HG03378 (cell line): ENCODE data around the gene GFOD1.

ENCODE experiments used
- ATAC-seq: cut with Tn5 transposase; IDR thresholded peaks from one replicate; pipeline ENCODE4 v1.9.1; 2021; ENCODE audit warnings: mild to moderate bottlenecking, moderate library complexity; ENCODE audit not compliant: unreplicated experiment

The GFOD1 gene

GRCh38 chr6:13427801-13428582 is 59.4 kb downstream of the GFOD1 start:
- ATAC-seq: peak; percentile 66

- peak; percentile 26 for ATAC-seq
These were observed 60.1 kb downstream of the GFOD1 start for GRCh38 chr6:13427316-13427715.

DNA sequence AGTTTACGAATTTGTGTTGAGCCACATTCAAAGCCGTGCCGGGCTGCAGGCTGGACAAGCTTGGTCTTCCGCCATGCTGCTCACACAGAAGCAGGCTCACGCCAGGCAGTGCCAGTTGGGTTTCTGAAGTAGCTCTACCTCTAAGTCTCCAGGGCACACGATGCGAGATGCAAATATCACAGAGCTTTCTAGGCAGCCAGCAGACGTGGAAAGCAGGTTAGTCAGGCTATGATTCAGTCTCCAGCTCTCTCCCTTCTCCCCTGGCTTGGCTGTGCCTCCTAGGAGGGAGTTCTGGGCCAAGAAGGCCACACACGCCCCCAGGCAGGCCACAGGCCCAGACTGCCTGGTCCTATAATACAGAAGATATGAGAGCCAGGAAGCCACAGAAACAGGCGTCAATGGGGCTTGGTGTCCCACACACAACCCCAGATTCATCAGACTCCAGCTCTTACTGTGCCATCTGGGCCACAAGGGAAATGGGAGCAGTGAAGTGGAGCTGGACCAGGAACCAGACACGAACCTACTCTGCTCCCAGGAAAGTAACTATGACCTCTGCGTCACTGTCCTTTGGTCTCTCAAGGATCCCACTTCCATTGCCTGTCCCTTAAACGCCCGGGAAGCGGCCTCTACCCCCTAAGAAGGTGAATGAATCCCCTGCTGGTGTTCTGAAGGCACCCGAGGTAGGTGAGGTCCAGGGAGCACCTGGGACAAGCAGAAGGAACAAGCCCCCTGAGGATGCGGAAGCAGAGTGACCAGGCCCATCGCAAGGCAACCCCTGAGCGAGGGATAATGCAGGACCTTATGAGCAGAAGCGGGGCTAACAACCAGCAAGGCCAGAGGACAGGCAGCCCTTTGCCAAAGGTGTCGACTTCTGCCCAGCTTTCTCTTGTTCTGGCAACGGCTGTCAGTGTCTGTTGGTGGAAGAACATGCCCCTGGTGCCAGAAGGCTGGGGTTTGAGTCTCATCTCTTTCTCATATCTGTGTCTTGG is 61.2 kb downstream of the GFOD1 start:
- ATAC-seq: no peak

DNA sequence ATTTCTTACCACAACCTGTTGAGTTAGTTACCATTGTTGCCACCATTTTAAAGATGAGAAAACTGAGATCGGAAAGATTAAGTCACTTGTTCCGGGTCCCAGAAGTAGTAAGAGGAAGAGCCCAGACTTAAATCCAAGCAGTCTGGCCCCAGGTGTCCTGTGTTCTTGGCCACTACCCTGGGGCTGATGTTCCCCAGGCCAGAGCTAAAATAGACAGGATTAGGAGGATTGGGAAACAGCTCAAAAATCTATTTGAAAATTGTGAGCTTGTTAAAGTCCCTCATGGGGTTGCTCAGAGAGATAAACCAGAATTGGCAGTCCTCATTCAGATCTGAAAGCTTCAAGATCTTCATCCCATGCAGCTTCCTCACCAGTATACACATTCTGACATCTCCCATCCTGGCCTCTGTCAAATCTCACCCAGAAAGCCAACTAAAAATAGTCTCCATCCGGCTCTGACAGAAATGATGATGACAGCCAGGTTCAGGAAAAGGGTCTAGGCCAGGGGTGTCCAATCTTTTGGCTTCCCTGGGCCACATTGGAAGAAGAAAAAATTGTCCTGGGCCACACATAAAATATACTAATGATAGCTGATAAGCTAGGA is 62.0 kb downstream of the GFOD1 start:
- no peak for ATAC-seq

- no peak for ATAC-seq
These were observed 64.1 kb downstream of the GFOD1 start for GRCh38 chr6:13423252-13423651.

- ATAC-seq: no peak
These were observed 64.6 kb downstream of the GFOD1 start for GRCh38 chr6:13422681-13423221.

- no peak for ATAC-seq
These were observed 65.9 kb downstream of the GFOD1 start for GRCh38 chr6:13421425-13422059.

DNA sequence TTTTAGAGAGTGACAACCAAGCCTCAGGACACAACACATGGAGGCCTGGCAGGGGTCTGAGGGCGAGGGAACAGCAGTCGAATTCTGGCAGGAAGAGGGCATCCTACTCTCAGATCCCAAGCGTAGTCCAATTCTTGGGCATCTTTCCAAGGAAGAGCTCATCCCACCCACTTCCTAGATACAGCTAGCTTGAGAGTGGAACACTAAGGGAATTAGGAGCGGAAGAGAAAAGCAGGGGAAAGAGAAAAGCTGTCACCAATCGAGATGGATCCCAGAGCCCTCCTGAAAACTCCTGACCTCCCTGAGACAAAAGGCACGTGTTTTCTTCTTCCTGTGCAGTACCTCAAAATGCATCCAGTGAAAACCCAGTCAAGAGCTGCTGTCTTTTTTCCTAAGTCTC is 67.1 kb downstream of the GFOD1 start:
- ATAC-seq: no peak

DNA sequence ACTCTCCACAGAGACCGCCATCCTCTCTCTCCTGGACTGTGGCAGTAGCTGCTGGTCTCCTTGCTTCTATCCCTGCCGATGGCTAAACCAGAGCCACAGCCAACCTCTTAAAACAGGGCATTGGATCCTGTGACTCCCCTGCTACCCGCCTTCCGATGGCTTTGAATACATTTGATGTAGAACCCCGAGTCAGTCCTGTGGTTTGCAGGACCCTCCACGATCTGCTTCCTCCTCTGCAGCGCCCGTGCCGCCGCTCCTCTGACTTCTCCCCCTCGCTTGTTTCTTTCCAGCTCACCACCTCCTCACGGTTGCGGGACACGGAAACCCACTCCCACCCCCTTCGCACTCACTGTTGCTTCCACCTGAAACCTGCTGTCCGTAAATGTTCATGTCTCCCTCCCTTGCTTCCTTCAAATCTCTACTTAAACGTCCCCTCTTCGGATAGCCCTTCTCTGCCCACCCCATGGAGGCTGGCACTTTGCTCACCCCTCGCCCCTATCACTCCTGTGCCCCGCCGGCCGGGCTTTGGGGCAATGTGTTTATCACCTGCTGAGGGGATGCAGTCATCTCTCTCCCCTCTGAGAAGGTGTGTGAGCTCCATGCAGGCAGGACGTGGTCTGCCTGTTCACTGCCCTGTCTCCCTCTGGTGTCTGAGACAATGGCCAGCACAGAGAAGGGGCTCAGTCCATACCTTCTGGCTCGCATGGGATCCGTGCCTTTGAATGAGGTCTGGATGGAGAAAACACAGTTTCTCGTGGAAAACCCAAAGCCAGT is 67.8 kb downstream of the GFOD1 start:
- no peak for ATAC-seq

- no peak for ATAC-seq
These were observed 68.6 kb downstream of the GFOD1 start for GRCh38 chr6:13418844-13419243.

GRCh38 chr6:13417954-13418353 is 69.4 kb downstream of the GFOD1 start:
- ATAC-seq: no peak

DNA sequence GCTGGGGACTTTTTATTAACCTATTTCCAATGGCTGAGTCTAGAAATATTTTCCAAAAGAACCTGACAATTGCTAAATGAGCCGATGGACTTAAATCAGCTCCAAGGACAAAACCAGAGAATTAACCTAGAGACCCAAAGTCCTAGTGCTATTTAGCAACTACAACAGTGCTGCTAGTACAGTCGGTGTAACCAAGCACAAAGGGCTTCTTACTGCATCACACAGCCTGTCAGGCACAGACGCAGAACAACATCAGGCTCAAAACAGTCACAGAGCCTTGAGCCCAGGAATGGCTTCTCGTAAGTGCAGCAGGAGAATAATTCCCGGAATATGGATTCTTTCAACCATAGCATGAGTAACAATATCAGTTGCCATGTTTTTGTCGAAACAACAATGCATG is 70.0 kb downstream of the GFOD1 start:
- no peak for ATAC-seq

- no peak for ATAC-seq
These were observed 72.1 kb downstream of the GFOD1 start for GRCh38 chr6:13415283-13415682.

DNA sequence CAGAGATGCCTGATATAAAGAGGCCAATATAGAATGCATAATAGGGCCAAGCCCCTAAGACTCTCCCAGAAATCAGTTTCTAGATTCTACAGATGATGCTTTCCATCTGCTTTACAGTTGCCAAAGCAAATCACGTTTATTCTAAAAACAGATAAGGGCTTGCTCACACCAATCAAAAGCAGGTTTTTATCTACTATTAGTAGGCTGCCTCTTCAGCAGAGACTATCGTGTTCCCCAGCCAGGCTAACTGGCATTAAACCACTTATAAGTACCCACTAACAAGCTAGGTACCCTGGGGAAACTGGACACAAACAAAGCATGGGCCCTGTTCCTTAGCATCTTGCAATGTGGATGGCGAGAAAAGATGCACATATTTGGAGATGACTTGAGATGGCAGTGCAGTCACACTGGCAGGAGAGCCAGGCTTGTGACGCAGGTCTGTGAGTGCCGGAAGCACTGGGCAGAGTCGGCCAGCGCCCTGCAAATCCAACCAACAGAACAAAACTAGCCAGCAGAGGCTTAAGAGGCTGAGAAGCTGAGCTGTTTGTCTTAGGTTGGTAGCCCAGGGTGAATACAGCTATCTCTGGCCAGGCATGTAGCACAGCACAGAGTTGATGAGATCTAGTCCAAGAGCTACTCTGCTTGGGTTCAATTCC is 73.4 kb downstream of the GFOD1 start:
- no peak for ATAC-seq

DNA sequence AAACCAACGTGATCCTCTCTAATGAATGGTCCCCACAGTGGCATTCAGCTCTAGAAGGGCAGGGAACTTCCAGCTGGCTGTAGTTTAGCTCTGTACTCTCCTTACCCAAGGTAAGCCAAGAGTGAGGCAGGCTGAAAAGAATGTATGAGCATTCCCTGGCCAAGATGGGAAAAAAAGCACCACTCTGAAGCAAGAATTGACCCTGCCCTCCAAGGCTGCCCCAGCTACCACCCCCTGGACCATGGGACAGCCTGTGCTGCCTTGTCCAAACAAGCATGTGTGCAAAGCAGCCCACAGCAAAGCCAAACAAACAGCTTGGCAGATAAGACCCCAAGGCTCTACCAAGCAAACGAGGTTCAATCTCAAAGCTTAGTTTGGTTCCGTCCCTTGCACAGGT is 73.9 kb downstream of the GFOD1 start:
- no peak for ATAC-seq

DNA sequence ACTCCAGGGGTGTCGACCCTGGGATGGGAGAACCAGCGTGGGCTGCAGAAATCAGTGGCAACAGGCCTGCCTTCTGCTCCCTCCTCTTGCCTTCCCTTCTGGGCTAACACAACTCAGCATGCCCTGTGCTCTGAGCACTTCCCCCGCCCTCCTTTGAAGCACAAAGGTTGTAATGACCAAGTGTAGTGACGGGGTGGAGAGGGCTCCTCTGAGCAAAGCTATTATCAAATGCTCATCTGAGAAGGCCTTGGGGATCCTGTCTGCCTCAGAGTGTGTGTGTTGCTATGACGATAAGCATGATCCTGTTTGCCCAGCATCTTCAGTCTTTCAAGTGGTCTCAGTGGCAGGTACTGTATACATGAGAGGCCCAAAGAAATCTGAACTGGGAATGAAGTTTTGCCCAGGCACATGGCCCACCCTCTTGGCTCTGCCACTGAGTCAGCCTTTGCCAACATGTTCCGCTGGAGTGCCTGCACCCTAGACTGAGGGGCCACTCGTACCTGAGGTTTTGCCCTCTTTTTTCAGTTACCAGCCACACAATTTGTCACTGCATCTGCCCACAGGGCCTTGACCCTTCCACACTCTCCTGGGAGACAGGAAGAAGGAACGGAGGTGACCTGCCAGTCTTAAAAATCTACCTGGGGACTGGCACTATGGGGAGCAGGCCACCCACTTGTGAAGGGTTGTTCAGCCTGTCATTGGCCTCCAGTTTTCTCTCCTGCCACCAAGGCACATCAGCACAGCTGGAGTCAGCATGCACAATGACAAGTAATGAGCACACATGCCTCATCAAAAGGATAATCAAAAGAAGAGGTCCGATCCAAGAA is 74.5 kb downstream of the GFOD1 start:
- ATAC-seq: no peak

GRCh38 chr6:13412211-13412610 is 75.2 kb downstream of the GFOD1 start:
- no peak for ATAC-seq

- ATAC-seq: no peak
These were observed 75.9 kb downstream of the GFOD1 start for GRCh38 chr6:13411484-13411883.

DNA sequence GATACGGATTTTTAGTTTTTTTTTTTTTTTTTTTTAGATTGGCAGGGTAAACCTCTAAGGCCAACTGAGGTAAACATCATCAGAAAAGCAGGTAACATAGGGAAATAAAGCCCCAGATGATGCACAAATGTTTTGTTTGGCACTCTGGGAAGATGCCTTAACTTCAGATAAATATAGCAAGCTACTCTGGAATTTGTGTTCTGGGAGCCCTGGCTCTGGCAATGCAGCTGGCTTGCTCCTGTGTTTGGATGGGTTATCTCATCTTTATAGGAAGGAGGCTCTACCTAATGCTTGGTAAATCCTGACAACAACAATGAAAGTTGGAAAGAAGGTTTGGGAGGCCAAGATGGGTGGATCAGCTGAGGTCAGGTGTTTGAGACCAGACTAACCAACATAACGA is 77.4 kb downstream of the GFOD1 start:
- no peak for ATAC-seq
